HG02588 (cell line): Measurements from ENCODE around the gene GRIA1.

Experiments used
- ATAC-seq: cut with Tn5 transposase; IDR thresholded peaks from one replicate; pipeline ENCODE4 v1.9.1; 2021; ENCODE audit warnings: mild to moderate bottlenecking, moderate library complexity; ENCODE audit not compliant: unreplicated experiment

The GRIA1 gene

GRCh38 chr5:153543959-153544470, 53.5 kb downstream of the GRIA1 start:
- ATAC-seq: no peak

GRCh38 chr5:153544706-153545105, 54.2 kb downstream of the GRIA1 start:
- no peak for ATAC-seq

- no peak for ATAC-seq
Observed at GRCh38 chr5:153546566-153546965, 56.1 kb downstream of the GRIA1 start.

GRCh38 chr5:153551537-153552079, 61.1 kb downstream of the GRIA1 start:
- ATAC-seq: no peak

- no peak for ATAC-seq
Observed at GRCh38 chr5:153552886-153553285, 62.4 kb downstream of the GRIA1 start.

- no peak for ATAC-seq
Observed at GRCh38 chr5:153555420-153556114, 65.1 kb downstream of the GRIA1 start.

GRCh38 chr5:153558957-153559356, 68.5 kb downstream of the GRIA1 start:
- no peak for ATAC-seq

GRCh38 chr5:153559926-153560325, 69.5 kb downstream of the GRIA1 start:
- no peak for ATAC-seq

- no peak for ATAC-seq
Observed at GRCh38 chr5:153562189-153562588, 71.7 kb downstream of the GRIA1 start.

GRCh38 chr5:153565822-153566221, 75.4 kb downstream of the GRIA1 start:
- ATAC-seq: no peak

- no peak for ATAC-seq
Observed at GRCh38 chr5:153569036-153569435, 78.6 kb downstream of the GRIA1 start.

GRCh38 chr5:153571162-153571561, 80.7 kb downstream of the GRIA1 start:
- no peak for ATAC-seq

GRCh38 chr5:153572411-153573145, 82.1 kb downstream of the GRIA1 start:
- ATAC-seq: no peak

GRCh38 chr5:153573326-153574033, 83.0 kb downstream of the GRIA1 start:
- no peak for ATAC-seq

GRCh38 chr5:153584126-153584959, 93.9 kb downstream of the GRIA1 start:
- ATAC-seq: no peak

GRCh38 chr5:153584960-153585359, 94.5 kb downstream of the GRIA1 start:
- ATAC-seq: no peak

GRCh38 chr5:153585622-153586277, 95.3 kb downstream of the GRIA1 start:
- no peak for ATAC-seq

- ATAC-seq: no peak
Observed at GRCh38 chr5:153592081-153592480, 101.6 kb downstream of the GRIA1 start.

GRCh38 chr5:153594785-153595184, 104.3 kb downstream of the GRIA1 start:
- ATAC-seq: no peak

- ATAC-seq: peak; percentile 46
Observed at GRCh38 chr5:153598099-153598498, 107.6 kb downstream of the GRIA1 start.
